Endometrium (tissue), 2 donors: ENCODE results near the gene ADAMTS2.

ENCODE experiments used
- FAIRE-seq: peaks from 2 replicates; lab custom pipeline; 2012; peaks lifted over from hg19 to GRCh38; lab: Jason Lieb, UNC
- donor health status: control.
- donor health status: control.

The ADAMTS2 gene

GRCh38 chr5:179343719-179344430, 1.4 kb downstream of the ADAMTS2 start:
- no peak for FAIRE-seq

- FAIRE-seq: no peak
Observed at GRCh38 chr5:179343021-179343718, 2.1 kb downstream of the ADAMTS2 start.

DNA sequence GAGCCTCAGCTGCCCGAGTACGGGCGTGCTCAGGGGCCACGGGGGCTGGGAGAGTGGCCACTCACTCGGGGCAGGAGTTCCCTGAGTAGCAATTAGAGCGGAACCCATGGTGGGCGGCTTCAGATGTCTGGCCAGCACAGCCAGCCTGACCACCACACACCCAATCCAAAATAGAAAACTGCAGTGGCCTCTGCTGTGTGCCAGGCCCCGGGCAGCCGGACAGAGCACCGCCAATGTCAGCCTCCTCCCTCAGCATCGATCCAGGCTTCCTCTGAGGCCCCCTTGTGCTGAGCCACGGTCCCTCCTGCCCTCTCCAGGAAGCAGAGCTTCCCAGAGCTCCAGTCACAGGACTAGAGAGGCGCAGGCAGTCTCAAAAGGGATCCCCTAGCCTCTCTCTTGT, 2.7 kb downstream of the ADAMTS2 start:
- FAIRE-seq: no peak

DNA sequence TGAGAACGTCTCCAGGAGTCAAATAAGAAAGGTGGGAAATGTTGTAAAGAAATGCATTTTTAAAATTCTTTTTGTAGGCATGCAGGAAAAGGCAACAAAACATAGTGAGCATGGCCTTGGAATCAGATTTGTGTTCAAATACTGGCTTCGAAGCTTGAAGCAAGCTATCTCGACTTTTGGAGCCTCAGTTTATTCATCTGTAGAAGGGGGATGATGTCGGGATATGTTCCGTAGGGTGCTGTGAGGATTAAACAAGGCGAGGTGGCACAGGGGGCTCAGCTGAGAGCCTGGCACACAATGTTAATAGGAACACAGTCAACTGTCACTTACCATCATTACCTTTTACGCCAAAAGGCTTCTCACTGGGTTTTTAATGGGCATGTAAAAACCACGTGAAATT, 4.8 kb downstream of the ADAMTS2 start:
- no peak for FAIRE-seq

DNA sequence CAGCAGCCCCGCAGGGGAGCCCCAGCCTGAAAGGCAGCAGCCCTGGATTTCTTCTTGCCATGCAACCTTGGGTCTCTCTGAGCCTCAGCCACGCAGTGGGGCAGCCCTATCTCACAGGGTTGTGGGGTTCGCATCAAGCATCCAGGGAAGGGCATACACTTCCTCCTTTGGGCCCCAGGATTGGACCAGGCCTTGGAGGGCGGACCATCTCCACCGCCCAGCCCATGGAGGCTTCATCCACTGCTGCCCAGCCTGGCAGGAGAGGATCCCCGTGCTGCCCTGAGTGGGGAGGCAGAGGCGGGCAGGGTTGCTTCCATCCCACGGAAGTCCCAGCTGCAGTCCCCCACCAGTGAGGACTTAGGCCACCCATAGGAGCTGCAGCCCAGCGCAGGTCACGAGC, 5.3 kb downstream of the ADAMTS2 start:
- no peak for FAIRE-seq

- FAIRE-seq: no peak
Observed at GRCh38 chr5:179339081-179339480, 6.2 kb downstream of the ADAMTS2 start.

- no peak for FAIRE-seq
Observed at GRCh38 chr5:179337796-179338676, 7.2 kb downstream of the ADAMTS2 start.

GRCh38 chr5:179336871-179337795, 8.1 kb downstream of the ADAMTS2 start:
- no peak for FAIRE-seq

- no peak for FAIRE-seq
Observed at GRCh38 chr5:179336126-179336870, 9.0 kb downstream of the ADAMTS2 start.

DNA sequence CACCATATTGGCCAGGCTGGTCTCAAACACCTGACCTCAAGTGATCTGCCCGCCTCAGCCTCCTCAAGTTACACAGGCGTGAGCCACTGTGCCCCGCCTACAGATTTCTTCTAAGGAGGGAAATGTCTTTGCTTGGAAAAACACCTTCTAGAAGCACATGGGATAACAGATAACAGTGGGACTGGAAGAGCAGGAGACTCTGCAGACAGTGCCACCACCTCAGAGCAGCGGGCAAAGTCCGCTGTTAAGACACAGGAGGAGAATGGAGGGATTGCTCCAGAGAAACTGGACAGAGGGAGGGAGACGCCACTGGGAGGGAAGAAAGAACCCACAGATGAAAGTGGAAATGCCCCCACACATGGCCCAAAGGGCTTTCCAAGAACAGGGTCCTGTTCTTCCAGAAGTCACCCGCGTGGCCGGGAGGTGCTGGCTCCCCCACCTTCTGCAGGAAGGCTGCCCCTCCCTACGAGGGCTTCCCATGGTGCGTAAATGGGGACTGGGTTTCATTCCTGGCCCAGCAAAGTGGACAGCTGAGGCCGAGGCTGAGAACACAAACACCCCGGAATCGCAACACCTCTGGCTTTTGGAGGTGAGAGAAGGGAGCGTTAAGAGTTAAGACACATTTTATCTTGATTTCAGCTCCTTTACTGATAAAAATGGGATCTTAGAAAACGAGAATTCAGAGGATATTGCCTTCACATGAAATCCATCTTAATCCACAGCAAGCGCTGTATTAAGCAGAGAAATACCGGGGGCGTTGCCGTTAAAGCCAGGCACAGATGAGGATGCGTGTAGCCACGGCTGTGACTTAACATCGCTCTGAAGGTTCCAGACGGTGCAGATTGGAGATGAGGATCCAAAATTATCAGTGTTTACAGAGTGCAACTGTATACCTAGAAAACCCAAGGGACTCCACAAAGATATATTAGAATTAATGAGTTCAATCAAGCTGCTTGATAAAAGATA, 11.2 kb downstream of the ADAMTS2 start:
- no peak for FAIRE-seq

- no peak for FAIRE-seq
Observed at GRCh38 chr5:179332741-179333290, 12.4 kb downstream of the ADAMTS2 start.

DNA sequence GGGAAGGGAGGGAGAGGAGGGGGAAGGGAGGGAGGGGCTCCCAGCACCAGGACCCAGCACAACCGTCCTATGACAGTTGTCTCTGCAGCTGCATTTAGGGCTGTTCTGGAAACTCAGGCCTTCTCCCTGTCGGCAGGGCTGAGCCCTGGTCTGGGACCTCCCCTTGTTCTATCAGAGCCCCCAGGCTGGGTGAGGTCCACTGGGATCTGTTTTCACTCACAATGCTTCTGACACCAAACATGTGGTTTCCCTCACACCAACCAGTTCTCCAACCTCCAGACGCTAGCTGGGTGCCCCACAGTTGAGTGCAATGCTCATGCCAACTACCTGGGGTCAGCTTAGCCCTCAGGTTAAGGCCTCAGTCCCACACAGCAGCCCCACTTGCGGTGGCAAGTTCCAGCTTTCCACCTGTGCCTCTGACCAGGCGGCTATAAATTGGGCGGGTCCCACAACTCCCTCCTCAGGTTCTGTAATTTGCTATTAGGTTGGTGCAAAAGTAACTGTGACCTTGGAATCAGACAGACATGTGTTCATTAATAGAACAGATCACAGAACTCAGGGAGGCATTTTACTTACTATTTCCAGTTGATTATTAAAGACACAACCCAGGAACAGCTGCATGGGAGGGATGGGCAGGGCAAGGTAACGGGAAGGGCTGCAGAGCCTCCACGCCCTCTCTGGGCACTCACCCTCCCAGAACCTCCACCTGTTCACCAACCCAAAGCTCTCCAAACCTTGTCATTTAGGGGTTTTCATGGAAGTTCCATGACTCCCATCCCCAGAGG, 13.5 kb downstream of the ADAMTS2 start:
- FAIRE-seq: no peak

DNA sequence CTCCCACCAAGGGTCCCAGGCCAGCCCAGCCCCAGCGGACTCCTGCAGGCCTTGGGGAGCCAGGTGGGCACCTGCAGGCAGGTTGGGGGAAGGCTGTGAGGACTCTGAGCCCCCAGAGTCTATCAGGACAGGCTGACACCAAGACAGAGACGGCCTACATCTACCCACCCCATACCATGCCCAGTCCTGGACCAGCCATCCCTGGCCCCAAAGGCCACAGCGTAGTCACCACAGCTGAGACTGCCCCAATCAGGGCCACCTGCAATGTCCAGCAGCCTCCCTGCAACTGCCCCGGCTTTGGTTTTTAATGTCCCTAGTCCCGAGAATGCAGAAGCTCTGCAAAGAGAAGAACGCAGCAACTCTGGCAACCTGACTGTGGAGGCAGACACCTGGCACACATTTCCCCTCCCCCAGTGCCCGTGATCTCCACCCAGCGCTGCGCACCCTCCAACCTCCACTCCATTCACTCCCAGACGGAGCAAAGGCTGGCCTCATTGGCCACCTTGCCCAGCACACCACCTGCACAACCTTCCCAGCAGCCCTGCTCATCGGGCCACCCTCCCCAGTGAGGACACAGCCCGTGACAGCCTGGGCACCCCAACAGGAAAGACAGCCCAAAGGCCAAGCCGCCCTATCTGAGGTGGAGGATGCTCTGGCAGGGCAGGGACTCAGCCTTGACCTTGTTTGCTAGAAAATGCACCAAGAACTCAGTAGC, 14.9 kb downstream of the ADAMTS2 start:
- no peak for FAIRE-seq

DNA sequence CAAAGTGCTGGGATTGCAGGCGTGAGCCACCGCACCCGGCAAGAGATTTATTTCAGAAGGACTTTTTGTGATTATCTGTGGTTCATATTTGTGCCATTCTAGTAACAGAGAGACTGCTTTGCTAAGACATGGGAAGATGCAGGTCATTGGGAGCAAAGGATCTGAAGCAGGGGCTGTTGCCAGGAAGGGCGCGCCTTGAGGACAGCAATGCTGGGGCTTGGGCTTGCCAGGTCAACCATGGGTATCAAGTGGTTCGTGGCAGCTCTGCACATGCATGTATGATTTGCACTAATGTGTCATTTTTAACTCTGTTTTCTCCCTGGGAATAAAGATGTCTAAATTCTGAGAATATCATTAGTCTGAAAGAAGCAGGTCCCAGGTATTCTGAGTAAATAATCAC, 17.0 kb downstream of the ADAMTS2 start:
- no peak for FAIRE-seq

DNA sequence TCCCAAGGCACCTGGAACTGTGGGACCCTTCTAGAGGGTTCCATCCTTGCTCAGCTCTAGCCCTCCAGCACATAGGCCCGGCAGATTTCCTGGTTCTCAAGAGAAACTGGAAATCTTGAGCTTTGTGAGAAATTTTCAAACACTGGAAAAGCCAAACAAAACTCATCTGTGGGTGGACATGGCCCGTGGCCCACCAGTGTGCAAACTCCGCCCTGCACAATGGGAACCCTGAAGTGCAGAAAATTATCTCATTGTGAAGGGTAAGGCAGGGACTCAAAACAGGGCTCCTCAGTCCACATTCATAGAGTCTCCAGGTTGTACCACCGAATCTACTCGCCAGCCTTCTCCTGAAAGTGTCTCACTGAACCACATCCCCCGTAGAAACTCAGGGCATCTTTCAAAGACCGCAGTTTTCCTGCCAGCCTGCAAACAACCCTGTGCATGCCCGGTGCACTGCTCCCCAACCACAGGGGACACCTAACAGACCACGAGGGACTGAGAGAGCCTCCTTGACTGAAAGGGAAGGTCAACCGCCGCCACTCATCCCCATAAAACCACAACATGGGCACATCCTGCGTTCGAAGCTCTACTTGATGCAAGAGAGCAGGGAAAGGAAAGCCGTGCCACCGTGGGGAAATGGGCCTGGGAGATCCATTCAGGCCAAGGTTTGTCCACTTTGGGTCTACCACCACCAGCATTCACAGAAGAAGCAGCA, 18.1 kb downstream of the ADAMTS2 start:
- FAIRE-seq: no peak

- no peak for FAIRE-seq
Observed at GRCh38 chr5:179326122-179326927, 18.9 kb downstream of the ADAMTS2 start.
